ENCODE measurements around the gene CCDC116.

DNA sequence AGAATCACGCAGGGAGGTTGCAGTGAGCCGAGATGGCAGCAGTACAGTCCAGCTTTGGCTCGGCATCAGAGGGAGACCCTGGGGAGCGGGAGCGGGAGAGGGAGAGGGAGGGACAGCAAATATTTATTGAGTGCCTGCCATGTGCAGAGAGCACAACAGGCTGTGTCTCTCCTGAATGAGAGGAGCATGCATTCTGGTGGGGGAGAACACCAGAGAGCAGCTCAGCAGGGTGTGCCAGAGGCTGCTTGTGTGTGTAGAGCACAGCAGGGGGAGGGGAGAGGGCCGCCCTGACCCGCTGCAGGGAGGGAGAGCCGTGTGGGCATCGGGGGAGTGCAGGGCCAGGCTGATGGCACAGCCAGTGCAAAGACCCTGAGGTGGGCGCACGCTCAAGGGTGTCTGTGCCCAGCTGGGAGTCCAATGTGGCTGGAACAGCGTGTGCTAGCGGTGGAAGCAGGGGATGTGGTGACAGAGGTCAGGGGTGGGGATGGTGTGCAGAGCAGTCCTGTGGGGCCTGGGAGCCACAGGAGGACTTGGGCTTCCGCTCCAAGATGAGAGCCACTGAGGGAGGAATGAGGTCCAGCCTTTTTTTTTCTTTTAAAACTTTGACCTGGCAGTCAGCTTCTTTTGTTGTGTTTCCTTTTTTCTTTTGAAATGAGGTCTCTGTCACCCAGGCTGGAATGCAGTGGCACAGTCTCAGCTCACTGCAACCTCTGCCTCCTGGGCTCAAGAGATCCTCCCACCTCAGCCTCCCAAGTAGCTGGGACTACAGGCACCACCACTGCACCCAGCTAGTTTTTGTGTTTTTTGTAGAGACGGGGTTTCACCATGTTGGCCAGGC is 45.3 kb downstream of the CCDC116 start:
- TF ChIP-seq, protein P1, sequence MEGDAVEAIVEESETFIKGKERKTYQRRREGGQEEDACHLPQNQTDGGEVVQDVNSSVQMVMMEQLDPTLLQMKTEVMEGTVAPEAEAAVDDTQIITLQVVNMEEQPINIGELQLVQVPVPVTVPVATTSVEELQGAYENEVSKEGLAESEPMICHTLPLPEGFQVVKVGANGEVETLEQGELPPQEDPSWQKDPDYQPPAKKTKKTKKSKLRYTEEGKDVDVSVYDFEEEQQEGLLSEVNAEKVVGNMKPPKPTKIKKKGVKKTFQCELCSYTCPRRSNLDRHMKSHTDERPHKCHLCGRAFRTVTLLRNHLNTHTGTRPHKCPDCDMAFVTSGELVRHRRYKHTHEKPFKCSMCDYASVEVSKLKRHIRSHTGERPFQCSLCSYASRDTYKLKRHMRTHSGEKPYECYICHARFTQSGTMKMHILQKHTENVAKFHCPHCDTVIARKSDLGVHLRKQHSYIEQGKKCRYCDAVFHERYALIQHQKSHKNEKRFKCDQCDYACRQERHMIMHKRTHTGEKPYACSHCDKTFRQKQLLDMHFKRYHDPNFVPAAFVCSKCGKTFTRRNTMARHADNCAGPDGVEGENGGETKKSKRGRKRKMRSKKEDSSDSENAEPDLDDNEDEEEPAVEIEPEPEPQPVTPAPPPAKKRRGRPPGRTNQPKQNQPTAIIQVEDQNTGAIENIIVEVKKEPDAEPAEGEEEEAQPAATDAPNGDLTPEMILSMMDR (IDR thresholded peaks at IDR 0.05; ENCODE audit: low read length): no peak
- TF ChIP-seq EZH2 (optimal IDR thresholded peaks at IDR 0.05; ENCODE audit: low read depth, low read length) (no peak), EZH2phosphoT487 (IDR thresholded peaks at IDR 0.05; ENCODE audit: low read length) (no peak)

Data from MM.1S (cell line).